GM10266 (cell line): ENCODE measurements around the gene HELZ.

ENCODE experiments used
- DNase-seq: peaks from one replicate; pipeline ENCODE4 v3.0.0; 2012; ENCODE audit errors: extremely low spot score
- CTCF ChIP-seq: IDR thresholded peaks from 2 replicates; pipeline ENCODE4 v1.5.1; 2012; ENCODE audit warnings: mild to moderate bottlenecking, low read depth; ENCODE audit not compliant: control insufficient read depth, insufficient read depth; ENCODE audit errors: missing control alignments

Gene HELZ

GRCh38 chr17:67115401-67115800, 129.6 kb downstream of the HELZ start:
- no peak for TF ChIP-seq CTCF
- DNase-seq, result no peak

GRCh38 chr17:67113486-67113885, 131.5 kb downstream of the HELZ start:
- no peak for TF ChIP-seq CTCF
- DNase-seq, result no peak

- TF ChIP-seq CTCF, result no peak
- DNase-seq, result no peak
These were observed 133.2 kb downstream of the HELZ start for GRCh38 chr17:67111808-67112207.

- TF ChIP-seq CTCF, result no peak
- no peak for DNase-seq
These were observed 133.7 kb downstream of the HELZ start for GRCh38 chr17:67111327-67111726.

- no peak for DNase-seq
- TF ChIP-seq CTCF, result no peak
These were observed 134.4 kb downstream of the HELZ start for GRCh38 chr17:67110619-67111018.

- DNase-seq, result no peak
- no peak for TF ChIP-seq CTCF
These were observed 135.9 kb downstream of the HELZ start for GRCh38 chr17:67109111-67109510.

GRCh38 chr17:67107811-67108775, 136.9 kb downstream of the HELZ start:
- DNase-seq, result no peak
- TF ChIP-seq CTCF, result no peak
